HepG2 (cell line): ENCODE results near the gene KANSL1. TPM values are rescaled to one million over a fixed set of nuclear protein-coding genes. Genes with fewer than 3 reads are reported as not detected.

Experiments
- ATAC-seq: fragments of 200-7000 bp; cut with Tn5 transposase; 3 replicates; pipeline ENCODE4 v1.9.1; 2020; ENCODE audit warnings: mild to moderate bottlenecking, moderate library complexity
- BruUV-seq: library from RNA; stranded (reverse); fragments of 400-500 nt; replicated peaks from 2 replicates; lab custom pipeline; 2021; lab: Mats Ljungman, UMichigan
- CTCF ChIA-PET: fragments of 300-600 bp; formaldehyde crosslinking; extraction: SDS; loops from one replicate; lab custom pipeline; 2021; ENCODE audit warnings: low total read pairs, inconsistent platforms, low intra/inter-chr PET ratio; lab: Yijun Ruan, JAX
- POLR2A ChIA-PET: fragments of 350-600 bp; sonication (Branson Sonifier 250); formaldehyde crosslinking; loops from one replicate; lab custom pipeline; 2020; ENCODE audit warnings: antibody characterized with exemption, inconsistent platforms; lab: Yijun Ruan, JAX
- DNase-seq: peaks from one replicate; pipeline ENCODE4 v3.0.0-alpha.2; 2015; ENCODE audit warnings: low spot score
- FAIRE-seq: peaks from 3 replicates; lab custom pipeline; 2011; peaks lifted over from hg19 to GRCh38; lab: Jason Lieb, UNC
- H2AFZ ChIP-seq: one replicate; pipeline ENCODE4 v1.6.1; 2011; ENCODE audit warnings: low read length, inconsistent platforms
- H3K27ac ChIP-seq: fragments of 300-600 bp; 3 replicates; pipeline ENCODE4 v1.8.0; 2011; ENCODE audit warnings: mixed run types, mild to moderate bottlenecking, mixed read lengths, low read length, inconsistent platforms; ENCODE audit not compliant: insufficient read depth; ENCODE audit errors: extremely low read length
- H3K27me3 ChIP-seq, 2 experiments: fragments of 200-600 bp in 1 of 2; 2 replicates in 1 of 2; 3 replicates in 1 of 2; pipeline versions ENCODE4 v1.6.0 to v1.8.0; 2011; ENCODE audit warnings: low read length in 2 of 2, mild to moderate bottlenecking in 2 of 2, moderate library complexity in 2 of 2, inconsistent platforms in 1 of 2; ENCODE audit not compliant: insufficient read depth in 2 of 2, control insufficient read depth in 1 of 2
- H3K36me3 ChIP-seq, 2 experiments: fragments of 200-600 bp in 1 of 2; replicated peaks in 1 of 2; 2 replicates in 1 of 2; 3 replicates in 1 of 2; pipeline versions ENCODE4 v1.5.1 to v1.8.0; 2011; ENCODE audit warnings: low read length in 2 of 2, inconsistent platforms in 1 of 2; ENCODE audit not compliant: insufficient read depth in 2 of 2, control insufficient read depth in 1 of 2
- H3K4me1 ChIP-seq: 2 replicates; pipeline ENCODE4 v1.5.1; 2012; ENCODE audit warnings: low read length, inconsistent platforms; ENCODE audit not compliant: insufficient read depth
- H3K4me2 ChIP-seq: 2 replicates; pipeline ENCODE4 v1.6.0; 2011; ENCODE audit warnings: low read depth, low read length, inconsistent platforms
- H3K4me3 ChIP-seq, 3 experiments: fragments of 200-600 bp in 1 of 3; sonication (generic), shearing (Covaris generic) in 1 of 3; replicated peaks in 1 of 3; 2 replicates each; pipeline ENCODE4 v1.5.1; 2011 to 2016; ENCODE audit warnings: low read length in 3 of 3, inconsistent platforms in 2 of 3, low read depth in 2 of 3, mild to moderate bottlenecking in 2 of 3, control low read depth in 1 of 3, mixed read lengths in 1 of 3; ENCODE audit not compliant: insufficient read depth in 1 of 3
- H3K79me2 ChIP-seq: one replicate; pipeline ENCODE4 v1.6.1; 2011; ENCODE audit warnings: low read length, inconsistent platforms; ENCODE audit not compliant: insufficient read depth
- H3K9ac ChIP-seq: 2 replicates; pipeline ENCODE4 v1.6.0; 2011; ENCODE audit warnings: mild to moderate bottlenecking, low read depth, low read length, inconsistent platforms; ENCODE audit not compliant: insufficient read depth
- H3K9me3 ChIP-seq: 2 replicates; pipeline ENCODE4 v1.5.1; 2012; ENCODE audit warnings: mild to moderate bottlenecking, low read length
- H4K20me1 ChIP-seq: 2 replicates; pipeline ENCODE4 v1.6.0; 2011; ENCODE audit warnings: inconsistent platforms, mild to moderate bottlenecking, low read length, moderate library complexity; ENCODE audit not compliant: insufficient read depth
- CEBPG ChIP-seq: IDR thresholded peaks from 2 replicates; pipeline ENCODE4 v1.6.1; 2016
- EEA1 ChIP-seq: sonication (generic); formaldehyde crosslinking; IDR thresholded peaks from 2 replicates; pipeline ENCODE4 v1.5.1; 2020; ENCODE audit warnings: mild to moderate bottlenecking, missing genetic modification reagents, borderline replicate concordance
- GTF3A ChIP-seq: sonication (generic); formaldehyde crosslinking; conservative IDR thresholded peaks from 2 replicates; pipeline ENCODE4 v1.4.0; 2020; ENCODE audit warnings: mild to moderate bottlenecking, missing genetic modification reagents
- HES4 ChIP-seq: sonication (generic); formaldehyde crosslinking; IDR thresholded peaks from 2 replicates; pipeline ENCODE4 v1.9.0; 2021; ENCODE audit warnings: mild to moderate bottlenecking, missing genetic modification reagents, borderline replicate concordance
- HOXD1 ChIP-seq: sonication (generic); formaldehyde crosslinking; IDR thresholded peaks from 2 replicates; pipeline ENCODE4 v1.5.0; 2020; ENCODE audit warnings: missing genetic modification reagents
- KAT8 ChIP-seq: IDR thresholded peaks from 2 replicates; pipeline ENCODE4 v1.6.1; 2016; ENCODE audit warnings: missing genetic modification reagents, missing compliant biosample characterization
- RBM22 ChIP-seq: fragments of 200-400 bp; formaldehyde crosslinking; optimal IDR thresholded peaks from 2 replicates; pipeline ENCODE3; 2017; ENCODE audit warnings: mild to moderate bottlenecking, low read length, moderate library complexity
- SCMH1 ChIP-seq: sonication (generic); formaldehyde crosslinking; IDR thresholded peaks from 2 replicates; pipeline ENCODE4 v1.9.0; 2021; ENCODE audit warnings: missing genetic modification reagents, mild to moderate bottlenecking, borderline replicate concordance
- SP2 ChIP-seq: sonication (generic); formaldehyde crosslinking; IDR thresholded peaks from 2 replicates; pipeline ENCODE4 v1.5.1; 2020; ENCODE audit warnings: mild to moderate bottlenecking, missing genetic modification reagents
- TMF1 ChIP-seq: sonication (generic); formaldehyde crosslinking; IDR thresholded peaks from 2 replicates; pipeline ENCODE4 v1.8.1; 2022; ENCODE audit warnings: low read depth, missing genetic modification reagents
- ZNF276 ChIP-seq: sonication (generic); formaldehyde crosslinking; IDR thresholded peaks from 2 replicates; pipeline ENCODE4 v1.4.0; 2020; ENCODE audit warnings: mild to moderate bottlenecking, low read depth, missing genetic modification reagents
- ZNF337 ChIP-seq: sonication (generic); formaldehyde crosslinking; IDR thresholded peaks from 2 replicates; pipeline ENCODE4 v1.5.1; 2020; ENCODE audit warnings: missing genetic modification reagents, low read depth, mild to moderate bottlenecking, borderline replicate concordance
- ZNF709 ChIP-seq: sonication (generic); formaldehyde crosslinking; IDR thresholded peaks from 2 replicates; pipeline ENCODE4 v1.5.0; 2020; ENCODE audit warnings: mild to moderate bottlenecking, missing genetic modification reagents
- ZNF883 ChIP-seq: sonication (generic); formaldehyde crosslinking; IDR thresholded peaks from 2 replicates; pipeline ENCODE4 v1.5.1; 2020; ENCODE audit warnings: mild to moderate bottlenecking, missing genetic modification reagents; ENCODE audit errors: not compliant biosample characterization
- WGBS: methylation state at CpG from one replicate; pipeline ENCODE4 v1.1.6; 2017; ENCODE audit warnings: low lambda C conversion rate; 5-methylcytosine and 5-hydroxymethylcytosine counted together
- in situ Hi-C: cut with HindIII; loops from 2 replicates; pipeline ENCODE4 v1.10.0; 2017; ENCODE audit warnings: low pct_unique_long_range_greater_than_20kb; ENCODE audit not compliant: extremely low pct_ligation_motif_present
- intact Hi-C: fragments of 100-400 bp; cut with micrococcal nuclease; formaldehyde crosslinking; loops from one replicate; pipeline ENCODE4 v1.10.0; 2022; ENCODE audit not compliant: unreplicated experiment
- polyA plus RNA-seq, 8 experiments: library from polyadenylated mRNA; depleted of rRNA in 3 of 8; stranded (reverse) in 7 of 8; unstranded in 1 of 8; fragments of >200 nt; fragmentation: Illumina TruSeq in 4 of 8; extraction: Trizol in 4 of 8; gene quantifications; 2 replicates each; pipeline versions ENCODE4 v1.2.1 to v1.2.3, GENCODE V29; 2011 to 2016; ENCODE audit warnings: low read depth in 4 of 8, missing spikeins in 1 of 8, mixed read lengths in 1 of 8; ENCODE audit not compliant: insufficient read depth in 1 of 8
- total RNA-seq, 5 experiments: library from RNA; depleted of rRNA; stranded (reverse); fragments of >200 nt; fragmentation: Illumina TruSeq; extraction: Trizol; gene quantifications; 2 replicates each; pipeline ENCODE4 v1.2.3, GENCODE V29; 2016; ENCODE audit warnings: low read depth in 1 of 5
- TF ChIP-seq, protein P1 (sequence below): sonication (generic); formaldehyde crosslinking; IDR thresholded peaks from 2 replicates; pipeline ENCODE4 v1.9.0; 2021; ENCODE audit warnings: missing genetic modification reagents, borderline replicate concordance

Gene KANSL1
- total and polyA plus RNA-seq, 2 of the 13 experiments (the other 11 are each of a cell fraction or from before 2014, with no cell fraction given): 24.0 to 59.6 TPM

GRCh38 chr17:46042925-46043324, 150.3 kb downstream of the KANSL1 start:
- Histone ChIP-seq H3K4me1 (peaks cover 12% of the 10 kb centered on the region; the same call in 1 of the 2 replicates), H3K9ac (no peak overlapping the region), H3K79me2 (peaks cover 3% of the 10 kb centered on the region), H3K9me3 (no peaks in the 10 kb centered on the region), H3K36me3 (peaks cover 48 to 86% of the 10 kb centered on the region in 2 experiments), H3K27ac (no peak overlapping the region), H3K4me3 (no peak overlapping the region), H3K4me2 (no peak overlapping the region), H2AFZ (no peak overlapping the region), H3K27me3 (no peaks in the 10 kb centered on the region), H4K20me1 (0 out of 2 replicates have a peak, but pooled peaks cover 4% of the 10 kb centered on the region)
- DNase-seq: no peak
- ChIA-PET CTCF (interaction anchor here (2.9 kb wide), 1 partner anchor 40 kb away, joined by 37 read pairs; no protein-coding TSS in a partner anchor), POLR2A (no interaction called here)
- BruUV-seq: no TSS peak
- intact Hi-C loops (no loop called here), in situ Hi-C loops (loop anchor here (5.0 kb wide), 1 partner anchor 41 kb away; no protein-coding TSS in a partner anchor)
- WGBS: 95% methylated on average over 3 of the region's 3 CpGs
- TF ChIP-seq GTF3A (CRISPR knock-in tag) (no peak), KAT8 (CRISPR knock-in tag) (no peak), RBM22 (peak; percentile 23), EEA1 (CRISPR knock-in tag) (no peak), SCMH1 (no peak)
- FAIRE-seq: no peak
- ATAC-seq: no peak

- ChIA-PET POLR2A (no interaction called here), CTCF (interaction anchor here (2.9 kb wide), 1 partner anchor 39 kb away, joined by 37 read pairs; no protein-coding TSS in a partner anchor)
- no peaks in the 10 kb centered on the region for H3K27me3 ChIP-seq
- no peak overlapping the region for H3K27ac ChIP-seq
- 0 out of 2 replicates have a peak, but pooled peaks cover 4% of the 10 kb centered on the region for H4K20me1 ChIP-seq
- H3K4me2 ChIP-seq: no peak overlapping the region
- peaks cover 12% of the 10 kb centered on the region; the same call in 1 of the 2 replicates for H3K4me1 ChIP-seq
- peaks cover 47 to 88% of the 10 kb centered on the region in 2 experiments for H3K36me3 ChIP-seq
- DNase-seq (no peak), ATAC-seq (no peak), FAIRE-seq (no peak)
- WGBS: 93% methylated on average over 2 of the region's 2 CpGs
- no TSS peak for BruUV-seq
- in situ Hi-C loops: loop anchor here (5.0 kb wide), 1 partner anchor 40 kb away; no protein-coding TSS in a partner anchor
- intact Hi-C loops: no loop called here
- no peaks in the 10 kb centered on the region for H3K9me3 ChIP-seq
- no peak overlapping the region for H3K4me3 ChIP-seq
- peaks cover 3% of the 10 kb centered on the region for H3K79me2 ChIP-seq
- H3K9ac ChIP-seq: no peak overlapping the region
- no peak overlapping the region for H2AFZ ChIP-seq
- no peak for TF ChIP-seq HOXD1 (CRISPR knock-in tag)
- TF ChIP-seq ZNF709 (CRISPR knock-in tag): no peak
- no peak for TF ChIP-seq ZNF883 (CRISPR knock-in tag)
- no peak for TF ChIP-seq SP2 (CRISPR knock-in tag)
- no peak for TF ChIP-seq ZNF337
- no peak for TF ChIP-seq HES4 (CRISPR knock-in tag)
- TF ChIP-seq, protein P1, sequence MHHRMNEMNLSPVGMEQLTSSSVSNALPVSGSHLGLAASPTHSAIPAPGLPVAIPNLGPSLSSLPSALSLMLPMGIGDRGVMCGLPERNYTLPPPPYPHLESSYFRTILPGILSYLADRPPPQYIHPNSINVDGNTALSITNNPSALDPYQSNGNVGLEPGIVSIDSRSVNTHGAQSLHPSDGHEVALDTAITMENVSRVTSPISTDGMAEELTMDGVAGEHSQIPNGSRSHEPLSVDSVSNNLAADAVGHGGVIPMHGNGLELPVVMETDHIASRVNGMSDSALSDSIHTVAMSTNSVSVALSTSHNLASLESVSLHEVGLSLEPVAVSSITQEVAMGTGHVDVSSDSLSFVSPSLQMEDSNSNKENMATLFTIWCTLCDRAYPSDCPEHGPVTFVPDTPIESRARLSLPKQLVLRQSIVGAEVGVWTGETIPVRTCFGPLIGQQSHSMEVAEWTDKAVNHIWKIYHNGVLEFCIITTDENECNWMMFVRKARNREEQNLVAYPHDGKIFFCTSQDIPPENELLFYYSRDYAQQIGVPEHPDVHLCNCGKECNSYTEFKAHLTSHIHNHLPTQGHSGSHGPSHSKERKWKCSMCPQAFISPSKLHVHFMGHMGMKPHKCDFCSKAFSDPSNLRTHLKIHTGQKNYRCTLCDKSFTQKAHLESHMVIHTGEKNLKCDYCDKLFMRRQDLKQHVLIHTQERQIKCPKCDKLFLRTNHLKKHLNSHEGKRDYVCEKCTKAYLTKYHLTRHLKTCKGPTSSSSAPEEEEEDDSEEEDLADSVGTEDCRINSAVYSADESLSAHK (CRISPR knock-in tag): no peak
- no peak for TF ChIP-seq ZNF276
- no peak for TF ChIP-seq TMF1 (CRISPR knock-in tag)
- TF ChIP-seq CEBPG (CRISPR knock-in tag): no peak
These were observed 151.0 kb downstream of the KANSL1 start for GRCh38 chr17:46042246-46042645.
